Activated CD4-positive, alpha-beta T cell treated with anti-CD3 and anti-CD28 coated beads, Interleukin-2, amount 50 U/mL, for 1 hour (primary cell): ENCODE data around the gene RPTOR.
"Not testable (repeated sequence)": the region's sequence is repeated elsewhere in the genome, so short reads cannot be mapped to it uniquely, and the experiment has no call there.

ENCODE experiments used
- DNase-seq: peaks from one replicate; pipeline ENCODE4 v3.0.0-alpha.2; 2020

Gene RPTOR

GRCh38 chr17:80696456-80696855 is 151.8 kb downstream of the RPTOR start:
- no peak for DNase-seq

- no peak for DNase-seq
Observed at GRCh38 chr17:80696964-80697363, 152.3 kb downstream of the RPTOR start.

DNA sequence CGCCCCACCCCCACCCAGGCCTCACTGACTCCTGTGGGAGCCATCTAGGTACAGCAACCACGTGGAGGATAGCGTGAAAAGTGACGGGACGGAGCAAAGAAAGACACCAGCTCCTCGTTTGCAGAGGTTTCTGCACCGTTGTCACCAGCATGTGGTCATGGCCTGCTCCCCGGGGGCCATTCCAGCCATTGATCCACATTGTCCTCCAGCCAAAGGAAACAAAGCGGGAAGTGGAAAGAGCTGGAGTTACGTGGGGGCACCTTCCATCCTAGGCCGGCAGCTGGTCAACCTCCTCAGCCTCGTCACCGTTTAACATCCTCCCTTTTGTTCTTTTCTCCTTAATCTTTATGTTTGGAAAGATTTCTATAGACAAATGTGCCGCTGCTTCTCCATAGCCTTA is 153.7 kb downstream of the RPTOR start:
- DNase-seq = no peak

DNA sequence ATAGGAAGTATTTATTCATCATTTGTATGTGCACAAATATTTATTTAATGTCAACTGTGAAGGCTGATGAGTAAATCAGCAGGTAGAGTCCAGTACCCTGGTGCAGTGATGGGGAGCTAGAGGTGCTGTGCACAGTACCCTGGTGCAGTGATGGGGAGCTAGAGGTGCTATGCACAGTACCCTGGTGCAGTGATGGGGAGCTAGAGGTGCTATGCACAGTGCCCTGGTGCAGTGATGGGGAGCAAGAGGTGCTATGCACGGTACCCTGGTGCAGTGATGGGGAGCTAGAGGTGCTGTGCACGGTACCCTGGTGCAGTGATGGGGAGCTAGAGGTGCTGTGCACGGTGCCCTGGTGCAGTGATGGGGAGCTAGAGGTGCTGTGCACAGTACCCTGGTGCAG is 154.6 kb downstream of the RPTOR start:
- not testable (repeated sequence) for DNase-seq

- no peak for DNase-seq
Observed at GRCh38 chr17:80701730-80702129, 157.1 kb downstream of the RPTOR start.

DNA sequence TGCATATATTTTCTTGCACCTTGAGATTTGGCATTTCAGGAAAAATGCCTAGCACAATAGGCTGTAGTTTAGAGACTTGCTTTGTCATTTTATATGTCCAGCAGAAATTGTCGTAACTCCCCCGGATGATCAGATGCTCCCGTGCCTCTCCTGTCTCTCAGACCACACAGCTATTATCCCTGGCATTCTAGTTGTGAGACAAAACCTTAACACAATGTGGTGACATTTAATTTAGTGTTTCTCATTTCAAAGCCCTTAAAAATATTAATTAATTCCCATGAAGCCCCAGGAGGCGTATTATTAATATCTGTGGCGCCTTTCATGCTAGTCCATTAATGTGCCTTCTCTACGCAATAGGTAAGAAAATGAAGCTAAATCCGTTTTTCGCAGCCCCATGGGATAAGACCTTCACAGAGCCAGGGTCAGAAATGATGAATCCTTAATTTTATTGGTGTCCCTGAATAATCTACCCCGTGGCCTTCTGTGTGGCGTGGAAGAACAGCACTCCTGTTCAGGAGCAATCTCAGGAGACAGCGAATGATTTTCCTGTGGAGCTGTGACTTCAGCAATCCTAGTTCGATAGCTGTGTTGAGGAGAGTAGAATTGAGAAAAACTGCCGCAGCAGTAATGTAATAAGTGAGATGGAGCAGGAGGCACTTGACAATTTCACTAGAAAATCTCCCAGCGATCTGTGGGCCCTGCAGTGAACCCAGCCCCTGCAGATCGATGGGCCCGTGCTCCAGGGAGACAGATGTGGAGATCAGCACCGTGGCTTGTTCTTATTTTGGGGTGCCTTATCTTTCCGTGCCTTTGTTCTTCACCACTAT is 157.9 kb downstream of the RPTOR start:
- no peak for DNase-seq

DNA sequence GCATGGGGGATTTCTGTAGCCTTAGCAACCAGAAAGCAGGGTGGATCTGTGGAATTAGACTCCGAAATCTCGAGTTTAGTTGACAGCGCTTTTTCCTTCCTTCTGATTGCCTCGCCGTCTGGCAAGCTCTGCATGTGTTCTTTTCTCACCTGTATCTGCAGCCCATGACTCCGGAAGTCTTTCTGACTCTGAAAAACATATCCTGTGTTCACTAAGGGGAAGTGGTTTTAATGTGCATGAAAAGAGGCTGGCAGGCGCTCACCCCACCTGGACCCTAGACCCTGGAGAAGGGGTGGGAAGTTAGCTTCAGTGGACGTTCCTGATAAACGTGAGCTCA is 158.5 kb downstream of the RPTOR start:
- no peak for DNase-seq

DNA sequence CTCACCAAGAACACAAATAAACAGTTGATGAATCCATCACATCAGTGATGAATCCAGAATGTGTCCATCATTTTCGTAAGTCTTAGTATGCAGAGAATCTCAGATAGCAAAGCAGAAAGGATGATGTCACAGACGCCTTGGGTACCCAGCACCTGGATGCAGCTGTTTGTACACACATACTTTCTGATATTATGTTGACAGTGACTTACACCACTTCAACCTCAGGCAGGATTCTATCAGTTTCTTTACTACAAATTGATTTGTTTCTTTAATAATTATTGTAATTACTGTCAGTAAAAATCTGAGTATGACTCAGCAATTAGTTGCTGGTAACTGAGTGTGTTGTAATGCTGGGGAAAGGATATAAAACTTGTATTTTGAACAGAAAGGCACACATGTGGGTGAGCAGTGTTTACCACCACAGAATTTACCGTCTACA is 159.8 kb downstream of the RPTOR start:
- no peak for DNase-seq

DNA sequence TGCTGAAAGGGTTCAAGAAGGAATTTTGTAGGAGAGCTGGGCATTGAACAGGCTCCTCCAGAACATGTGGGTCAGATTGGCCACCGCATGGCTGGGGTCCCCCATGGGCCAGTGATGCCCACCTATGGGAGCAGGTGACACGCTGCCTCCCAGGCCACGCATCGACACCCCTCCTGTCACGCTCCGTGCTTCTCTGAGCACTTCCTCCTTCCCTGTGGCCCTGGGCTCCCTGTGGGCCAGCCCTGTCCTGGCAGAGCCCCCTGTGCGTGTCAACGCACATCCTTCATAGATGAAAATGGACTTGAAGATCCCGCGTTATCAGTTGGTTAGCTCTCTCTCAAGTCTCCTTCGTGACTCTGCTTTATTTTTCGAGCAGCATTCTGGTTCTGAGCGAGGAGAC is 160.3 kb downstream of the RPTOR start:
- no peak for DNase-seq

DNA sequence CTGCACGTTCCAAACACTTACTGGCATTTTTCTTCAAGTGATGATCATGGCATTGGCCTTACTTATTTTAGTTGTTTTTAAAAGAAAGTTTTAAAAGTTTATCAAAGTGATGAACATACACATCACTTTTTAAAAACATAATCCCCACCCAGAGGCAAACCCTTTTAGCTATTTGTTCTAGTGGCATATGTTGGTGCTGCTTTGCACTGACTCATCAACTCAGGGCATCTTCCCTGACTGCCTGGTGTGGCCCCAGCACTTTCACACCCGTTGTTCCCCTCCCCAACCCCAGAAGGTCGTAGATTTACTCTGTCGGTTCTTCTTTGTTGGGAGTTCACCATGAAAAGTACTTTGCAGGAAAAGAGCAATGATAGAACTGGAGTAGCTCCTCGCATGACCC is 161.3 kb downstream of the RPTOR start:
- no peak for DNase-seq

GRCh38 chr17:80706463-80706867 is 161.8 kb downstream of the RPTOR start:
- DNase-seq = no peak

- DNase-seq = no peak
Observed at GRCh38 chr17:80708480-80708879, 163.8 kb downstream of the RPTOR start.

- no peak for DNase-seq
Observed at GRCh38 chr17:80709090-80709695, 164.6 kb downstream of the RPTOR start.

GRCh38 chr17:80710714-80711302 is 166.2 kb downstream of the RPTOR start:
- no peak for DNase-seq

DNA sequence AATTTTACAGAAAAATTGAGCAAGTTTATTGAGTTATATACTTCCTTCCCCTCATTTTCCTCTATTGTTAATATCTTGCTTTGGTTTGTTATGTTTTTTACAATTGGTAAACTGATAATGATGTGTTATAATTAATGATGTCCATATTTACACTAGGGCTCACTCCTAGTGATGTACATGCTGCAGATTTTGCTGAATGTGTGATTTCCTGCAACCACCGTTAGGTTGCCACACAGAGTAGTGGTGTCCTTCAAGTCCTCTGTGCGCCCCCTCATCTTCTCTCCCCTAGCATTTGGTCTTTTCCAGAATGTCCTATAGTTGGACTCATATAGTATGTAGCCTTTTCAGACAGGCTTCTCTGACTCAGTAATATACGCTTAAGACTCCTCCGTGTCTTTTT is 167.5 kb downstream of the RPTOR start:
- no peak for DNase-seq

DNA sequence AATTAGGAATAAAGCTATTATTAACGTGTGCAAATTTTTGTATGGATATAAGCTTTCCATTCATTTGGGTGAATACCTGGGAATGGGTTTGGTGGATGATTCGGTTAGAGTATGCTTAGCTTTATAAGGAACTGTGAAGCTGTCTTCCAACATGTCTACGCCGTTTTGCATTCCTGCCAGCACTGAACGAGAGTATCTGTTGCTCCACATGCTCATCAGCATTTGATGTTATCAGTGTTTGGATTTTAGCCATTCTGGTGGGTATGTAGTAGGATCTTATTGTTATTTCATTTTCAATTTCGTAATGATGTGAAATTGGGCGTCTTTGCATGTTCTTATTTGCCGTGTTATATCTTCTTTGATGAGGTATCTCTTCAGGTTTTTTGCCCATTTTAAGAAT is 168.0 kb downstream of the RPTOR start:
- no peak for DNase-seq

GRCh38 chr17:80716986-80717719 is 172.5 kb downstream of the RPTOR start:
- no peak for DNase-seq

DNA sequence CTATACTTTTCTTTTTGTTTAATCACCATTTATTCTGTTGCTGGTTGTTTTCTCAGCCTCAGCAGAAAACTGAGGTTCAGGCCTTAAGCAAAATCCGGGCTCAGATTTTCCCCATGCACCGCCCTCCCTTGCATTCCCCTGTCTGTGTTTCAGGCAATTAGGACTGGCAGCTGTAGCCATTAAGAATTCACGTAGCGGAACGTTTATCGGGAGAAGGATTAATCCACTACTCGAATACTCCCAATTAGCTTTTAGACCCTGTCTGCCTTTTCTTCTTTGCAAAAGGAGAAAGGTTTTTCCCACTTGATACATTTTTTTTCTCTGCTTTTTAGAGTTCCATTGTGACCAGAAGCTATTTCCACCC is 173.1 kb downstream of the RPTOR start:
- no peak for DNase-seq

GRCh38 chr17:80718428-80718827 is 173.8 kb downstream of the RPTOR start:
- no peak for DNase-seq

- no peak for DNase-seq
Observed at GRCh38 chr17:80719449-80719848, 174.8 kb downstream of the RPTOR start.

- peak; percentile 66 for DNase-seq
Observed at GRCh38 chr17:80720610-80721577, 176.3 kb downstream of the RPTOR start.

DNA sequence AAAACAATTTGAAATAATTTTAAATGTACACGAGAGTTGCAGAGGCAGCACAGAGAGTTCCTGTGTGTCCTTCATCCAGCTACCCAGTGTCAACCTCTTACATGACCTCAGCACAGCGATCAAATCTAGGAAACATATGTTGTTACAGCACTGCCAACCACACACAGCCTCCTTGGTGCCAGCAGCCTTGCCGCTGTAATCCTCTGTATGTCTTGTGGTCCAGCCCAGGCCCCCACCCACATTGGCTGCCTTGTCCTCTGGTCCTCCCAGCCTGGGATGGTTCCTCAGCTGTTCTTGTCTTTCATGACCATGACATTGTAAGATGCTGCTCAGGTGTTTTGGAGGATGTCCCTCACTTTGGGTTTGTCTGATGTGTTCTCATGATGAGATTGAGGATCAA is 178.0 kb downstream of the RPTOR start:
- DNase-seq = no peak
